PC-3 (cell line): Measurements from ENCODE around the gene IL25. TPM values are rescaled to one million over a fixed set of nuclear protein-coding genes. Genes with fewer than 3 reads are reported as not detected.

Source experiments
- ATAC-seq: fragments of 200-7000 bp; cut with Tn5 transposase; 2 replicates; pipeline ENCODE4 v1.9.1; 2020; ENCODE audit warnings: mild to moderate bottlenecking, moderate library complexity
- BruUV-seq: library from RNA; stranded (reverse); fragments of 400-500 nt; replicated peaks from 2 replicates; lab custom pipeline; 2021; lab: Mats Ljungman, UMichigan
- CTCF ChIA-PET: fragments of 300-600 bp; sonication (Branson Sonifier 250); formaldehyde crosslinking; loops from one replicate; lab custom pipeline; 2022; ENCODE audit warnings: antibody characterized with exemption; lab: Charles Lee
- POLR2A ChIA-PET: fragments of 300-600 bp; sonication (Branson Sonifier 250); formaldehyde crosslinking; loops from one replicate; lab custom pipeline; 2022; ENCODE audit warnings: antibody characterized with exemption; ENCODE audit not compliant: unreplicated experiment; lab: Charles Lee
- DNase-seq: peaks from one replicate; pipeline ENCODE4 v3.0.0-alpha.2; 2015
- H2AFZ ChIP-seq: fragments of 300-600 bp; sonication (generic); 2 replicates; pipeline ENCODE4 v1.6.0; 2016; ENCODE audit warnings: antibody characterized with exemption, low read length
- H3F3A ChIP-seq: fragments of 300-600 bp; sonication (generic); one replicate; pipeline ENCODE4 v1.6.0; 2017; ENCODE audit warnings: antibody characterized with exemption, low read length, control low read depth, mild to moderate bottlenecking; ENCODE audit not compliant: unreplicated experiment
- H3K27ac ChIP-seq: fragments of 300-600 bp; sonication (generic); 2 replicates; pipeline ENCODE4 v1.5.1; 2016; ENCODE audit warnings: mild to moderate bottlenecking, low read length
- H3K27me3 ChIP-seq: fragments of 300-600 bp; sonication (generic); 2 replicates; pipeline ENCODE4 v1.6.1; 2016; ENCODE audit warnings: low read length, mixed read lengths
- H3K36me3 ChIP-seq: fragments of 300-600 bp; sonication (generic); 2 replicates; pipeline ENCODE4 v1.6.1; 2016; ENCODE audit warnings: low read depth, mixed run types, low read length, mixed read lengths
- H3K4me1 ChIP-seq: fragments of 300-600 bp; sonication (generic); 2 replicates; pipeline ENCODE4 v1.5.1; 2016; ENCODE audit warnings: low read length; ENCODE audit not compliant: insufficient read depth
- H3K4me2 ChIP-seq: fragments of 300-600 bp; sonication (generic); 2 replicates; pipeline ENCODE4 v1.6.0; 2016; ENCODE audit warnings: low read length
- H3K4me3 ChIP-seq: fragments of 300-600 bp; sonication (generic); 2 replicates; pipeline ENCODE4 v1.5.1; 2016; ENCODE audit warnings: mild to moderate bottlenecking, low read length, mixed read lengths
- H3K79me2 ChIP-seq: fragments of 300-600 bp; sonication (generic); 2 replicates; pipeline ENCODE4 v1.6.1; 2017; ENCODE audit warnings: low read length, mixed read lengths
- H3K9ac ChIP-seq: fragments of 300-600 bp; sonication (generic); 2 replicates; pipeline ENCODE4 v1.6.0; 2016; ENCODE audit warnings: mild to moderate bottlenecking, low read length
- H3K9me2 ChIP-seq: fragments of 300-600 bp; sonication (generic); replicated peaks from 2 replicates; pipeline ENCODE4 v1.6.1; 2016; ENCODE audit warnings: mixed run types, low read length, mixed read lengths
- H3K9me3 ChIP-seq: fragments of 300-600 bp; sonication (generic); 2 replicates; pipeline ENCODE4 v1.6.1; 2016; ENCODE audit warnings: low read length, mixed read lengths
- H4K20me1 ChIP-seq: fragments of 300-600 bp; sonication (generic); 2 replicates; pipeline ENCODE4 v1.6.1; 2016; ENCODE audit warnings: low read length, mixed read lengths
- EZH2 ChIP-seq: fragments of 300-600 bp; sonication (generic); IDR thresholded peaks from one replicate; pipeline ENCODE4 v1.6.1; 2017; ENCODE audit warnings: antibody characterized with exemption, mild to moderate bottlenecking, low read length; ENCODE audit not compliant: unreplicated experiment
- EZH2phosphoT487 ChIP-seq: fragments of 300-600 bp; sonication (generic); IDR thresholded peaks from 2 replicates; pipeline ENCODE4 v1.6.1; 2018; ENCODE audit warnings: mild to moderate bottlenecking, antibody characterized with exemption, low read length, borderline replicate concordance
- intact Hi-C: fragments of 100-400 bp; cut with micrococcal nuclease; formaldehyde crosslinking; loops from 2 replicates; pipeline ENCODE4 v1.9.0; 2023
- total RNA-seq: library from RNA; depleted of rRNA; stranded (reverse); fragments of >200 nt; gene quantifications from 2 replicates; pipeline ENCODE4 v1.2.3, GENCODE V29; 2014
- TF ChIP-seq, protein P1 (sequence below): fragments of 300-600 bp; sonication (generic); conservative IDR thresholded peaks from 2 replicates; pipeline ENCODE4 v1.5.1; 2017; ENCODE audit warnings: antibody characterized with exemption, low read depth, mild to moderate bottlenecking, low read length

The IL25 gene
- total RNA-seq, 1 experiment from 2014 or later, result not detected

DNA sequence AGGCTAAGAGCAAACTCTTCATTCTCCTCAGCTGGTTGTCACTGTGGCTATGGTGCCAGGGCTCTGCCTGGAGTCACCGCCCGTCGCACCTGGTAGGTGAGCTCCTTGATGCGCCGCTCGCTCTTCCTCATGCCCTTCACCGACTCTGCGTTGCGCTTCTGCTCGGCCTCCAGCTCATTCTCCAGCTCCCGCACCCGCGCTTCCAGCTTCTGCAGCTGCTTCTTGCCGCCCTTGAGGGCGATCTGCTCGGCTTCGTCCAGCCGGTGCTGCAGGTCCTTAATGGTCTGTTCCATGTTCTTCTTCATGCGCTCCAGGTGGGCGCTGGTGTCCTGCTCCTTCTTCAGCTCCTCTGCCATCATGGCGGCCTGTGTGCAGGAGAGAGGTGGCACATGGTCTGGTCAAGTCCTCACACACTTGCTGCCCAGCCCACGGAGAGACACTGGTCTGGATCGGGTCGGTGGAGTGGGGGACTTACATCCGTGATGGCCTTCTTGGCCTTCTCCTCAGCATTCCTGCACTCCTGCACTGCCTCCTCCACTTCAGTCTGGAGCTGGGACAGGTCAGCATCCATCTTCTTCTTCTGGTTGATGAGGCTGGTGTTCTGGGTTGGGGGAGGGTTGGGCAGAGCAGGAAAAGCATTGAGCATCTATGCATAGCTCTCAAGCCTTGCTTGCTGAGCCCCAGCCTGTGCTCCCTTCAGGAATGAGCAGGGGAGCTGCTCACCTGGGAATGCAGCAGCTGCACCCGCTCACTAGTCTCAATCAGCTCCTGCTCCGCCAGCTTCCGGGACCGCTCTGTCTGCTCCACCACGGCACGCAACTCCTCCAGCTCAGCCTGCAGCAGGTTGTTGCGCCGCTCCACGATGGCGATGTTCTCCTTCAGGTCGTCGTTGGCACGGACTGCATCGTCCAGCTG lies 42.6 kb downstream of the IL25 start:
- intact Hi-C loops, result no loop called here
- Histone ChIP-seq H3K9me3 (no peaks in the 10 kb centered on the region), H3K79me2 (no peaks in the 10 kb centered on the region), H3K9ac (no peak overlapping the region), H3K27ac (no peak overlapping the region), H2AFZ (no peak overlapping the region), H3K4me1 (no peaks in the 10 kb centered on the region), H3K4me2 (no peak overlapping the region), H3K36me3 (no peaks in the 10 kb centered on the region), H4K20me1 (no peaks in the 10 kb centered on the region), H3K27me3 (peaks cover 90% of the 10 kb centered on the region), H3F3A (no peaks in the 10 kb centered on the region), H3K4me3 (no peak overlapping the region), H3K9me2 (no peaks in the 10 kb centered on the region)
- no peak for DNase-seq
- CTCF ChIA-PET, result no interaction called here
- no TSS peak for BruUV-seq
- TF ChIP-seq EZH2 (no peak), EZH2phosphoT487 (no peak)
- TF ChIP-seq, protein P1, sequence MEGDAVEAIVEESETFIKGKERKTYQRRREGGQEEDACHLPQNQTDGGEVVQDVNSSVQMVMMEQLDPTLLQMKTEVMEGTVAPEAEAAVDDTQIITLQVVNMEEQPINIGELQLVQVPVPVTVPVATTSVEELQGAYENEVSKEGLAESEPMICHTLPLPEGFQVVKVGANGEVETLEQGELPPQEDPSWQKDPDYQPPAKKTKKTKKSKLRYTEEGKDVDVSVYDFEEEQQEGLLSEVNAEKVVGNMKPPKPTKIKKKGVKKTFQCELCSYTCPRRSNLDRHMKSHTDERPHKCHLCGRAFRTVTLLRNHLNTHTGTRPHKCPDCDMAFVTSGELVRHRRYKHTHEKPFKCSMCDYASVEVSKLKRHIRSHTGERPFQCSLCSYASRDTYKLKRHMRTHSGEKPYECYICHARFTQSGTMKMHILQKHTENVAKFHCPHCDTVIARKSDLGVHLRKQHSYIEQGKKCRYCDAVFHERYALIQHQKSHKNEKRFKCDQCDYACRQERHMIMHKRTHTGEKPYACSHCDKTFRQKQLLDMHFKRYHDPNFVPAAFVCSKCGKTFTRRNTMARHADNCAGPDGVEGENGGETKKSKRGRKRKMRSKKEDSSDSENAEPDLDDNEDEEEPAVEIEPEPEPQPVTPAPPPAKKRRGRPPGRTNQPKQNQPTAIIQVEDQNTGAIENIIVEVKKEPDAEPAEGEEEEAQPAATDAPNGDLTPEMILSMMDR, result no peak
- POLR2A ChIA-PET, result no interaction called here
- no peak for ATAC-seq

DNA sequence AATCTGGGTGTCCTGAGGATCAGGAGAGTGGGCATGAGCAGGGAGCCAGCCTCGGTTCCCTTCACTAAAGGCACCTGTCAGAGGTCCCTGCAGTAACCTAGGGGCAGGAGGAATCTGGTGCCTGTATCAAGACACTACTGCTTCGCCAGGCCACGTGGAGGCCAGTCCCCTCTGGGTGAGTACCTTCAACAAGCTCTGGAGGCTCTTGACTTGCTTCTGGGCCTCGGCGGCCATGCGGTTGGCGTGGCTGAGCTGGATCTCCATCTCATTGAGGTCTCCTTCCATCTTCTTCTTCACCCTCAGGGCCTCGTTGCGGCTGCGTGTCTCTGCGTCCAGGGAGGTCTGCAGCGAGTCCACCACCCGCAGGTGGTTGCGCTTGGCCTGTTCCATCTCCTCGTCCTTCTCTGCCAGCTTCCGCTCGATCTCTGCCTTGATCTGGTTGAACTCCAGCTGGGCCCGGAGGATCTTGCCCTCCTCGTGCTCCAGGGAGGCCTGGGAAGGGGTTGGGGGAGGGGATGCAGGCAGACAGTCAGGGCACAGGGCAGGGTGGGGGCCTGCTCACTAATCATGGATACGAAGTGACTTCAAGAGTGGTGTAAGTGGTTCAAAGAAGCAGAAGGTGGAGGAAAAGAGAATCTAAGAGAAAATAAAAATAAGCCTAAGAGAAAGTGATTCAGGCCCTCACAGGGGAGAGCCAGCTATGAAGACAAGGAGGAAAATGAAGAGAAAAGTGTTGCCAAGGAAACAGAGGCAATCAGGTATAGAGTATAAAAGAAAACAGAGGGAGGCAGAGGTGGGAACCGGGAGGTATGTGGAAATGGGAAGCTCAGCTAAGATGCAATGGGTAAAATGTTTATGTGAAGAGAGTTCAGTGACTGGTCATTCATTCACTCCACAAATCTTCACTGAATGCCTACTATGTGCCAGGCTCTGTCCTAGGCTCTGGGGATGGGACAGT lies 43.5 kb downstream of the IL25 start:
- Histone ChIP-seq H4K20me1 (no peaks in the 10 kb centered on the region), H3F3A (no peaks in the 10 kb centered on the region), H3K79me2 (no peaks in the 10 kb centered on the region), H2AFZ (no peak overlapping the region), H3K27me3 (peaks cover 90% of the 10 kb centered on the region), H3K27ac (no peak overlapping the region), H3K9me2 (no peaks in the 10 kb centered on the region), H3K4me2 (no peak overlapping the region), H3K9me3 (no peaks in the 10 kb centered on the region), H3K36me3 (no peaks in the 10 kb centered on the region), H3K9ac (no peak overlapping the region), H3K4me1 (no peaks in the 10 kb centered on the region), H3K4me3 (no peak overlapping the region)
- POLR2A ChIA-PET, result no interaction called here
- CTCF ChIA-PET, result no interaction called here
- intact Hi-C loops, result no loop called here
- BruUV-seq, result no TSS peak
- DNase-seq (no peak), ATAC-seq (no peak)
- TF ChIP-seq EZH2phosphoT487 (no peak), EZH2 (no peak)
- TF ChIP-seq, protein P1, result no peak
